CD4-positive, alpha-beta memory T cell (primary cell): ENCODE results near the gene NEDD9. TPM values are rescaled to one million over a fixed set of nuclear protein-coding genes. Genes with fewer than 3 reads are reported as not detected.

Source experiments
- CTCF ChIA-PET: fragments of 350-600 bp; sonication (Branson Sonifier 250); formaldehyde crosslinking; loops from one replicate; lab custom pipeline; 2021; ENCODE audit warnings: inconsistent platforms; ENCODE audit not compliant: partially characterized antibody; lab: Charles Lee
- POLR2A ChIA-PET: fragments of 350-600 bp; sonication (Branson Sonifier 250); formaldehyde crosslinking; loops from one replicate; lab custom pipeline; 2021; ENCODE audit not compliant: partially characterized antibody; lab: Charles Lee
- DNase-seq, 5 donors: peaks; one replicate each; pipeline versions ENCODE4 v3.0.0 to v3.0.0-alpha.2; 2020 to 2022; ENCODE audit warnings: mixed read lengths in 1 of 5
- H3K27ac ChIP-seq: one replicate; pipeline ENCODE4 v1.7.0; 2013; ENCODE audit warnings: low read depth, low read length
- H3K27me3 ChIP-seq: 2 replicates; pipeline ENCODE4 v1.7.0; 2013; ENCODE audit warnings: mild to moderate bottlenecking, low read length, moderate library complexity; ENCODE audit not compliant: insufficient read depth
- H3K36me3 ChIP-seq: 2 replicates; pipeline ENCODE4 v1.7.0; 2013; ENCODE audit warnings: mild to moderate bottlenecking, low read length, moderate library complexity; ENCODE audit not compliant: insufficient read depth
- H3K4me1 ChIP-seq: 2 replicates; pipeline ENCODE4 v1.7.0; 2013; ENCODE audit warnings: mild to moderate bottlenecking, low read length, moderate library complexity; ENCODE audit not compliant: insufficient read depth
- H3K4me3 ChIP-seq, 2 donors: one replicate each; pipeline ENCODE4 v1.7.0; 2013; ENCODE audit warnings: low read length in 2 of 2, mild to moderate bottlenecking in 1 of 2
- H3K9me3 ChIP-seq, 2 donors: one replicate each; pipeline ENCODE4 v1.7.0; 2013; ENCODE audit warnings: low read length in 2 of 2, control low read depth in 1 of 2; ENCODE audit not compliant: control insufficient read depth in 1 of 2
- H3K27ac Mint-ChIP-seq, 7 donors: one replicate each; pipeline ENCODE4 v1.8.0; 2020 to 2021; ENCODE audit warnings: mixed read lengths in 7 of 7, mild to moderate bottlenecking in 6 of 7, inconsistent platforms in 3 of 7, moderate library complexity in 3 of 7
- H3K27me3 Mint-ChIP-seq, 2 donors: one replicate each; pipeline ENCODE4 v1.8.0; 2020 to 2021; ENCODE audit warnings: mixed read lengths in 2 of 2
- H3K36me3 Mint-ChIP-seq, 2 donors: one replicate each; pipeline ENCODE4 v1.8.0; 2020 to 2021; ENCODE audit warnings: mixed read lengths in 2 of 2, inconsistent platforms in 1 of 2, mild to moderate bottlenecking in 1 of 2
- H3K4me1 Mint-ChIP-seq, 4 donors: one replicate each; pipeline ENCODE4 v1.8.0; 2020 to 2021; ENCODE audit warnings: mixed read lengths in 4 of 4, mild to moderate bottlenecking in 1 of 4
- H3K4me3 Mint-ChIP-seq, 8 donors: one replicate each; pipeline ENCODE4 v1.8.0; 2020 to 2021; ENCODE audit warnings: mixed read lengths in 8 of 8, mild to moderate bottlenecking in 7 of 8, moderate library complexity in 6 of 8, inconsistent platforms in 3 of 8
- H3K9me3 Mint-ChIP-seq, 8 donors: one replicate each; pipeline ENCODE4 v1.8.0; 2020 to 2021; ENCODE audit warnings: mixed read lengths in 8 of 8, mild to moderate bottlenecking in 5 of 8, inconsistent platforms in 3 of 8, moderate library complexity in 1 of 8
- intact Hi-C: fragments of 100-400 bp; cut with micrococcal nuclease; formaldehyde crosslinking; loops from one replicate; pipeline ENCODE4 v1.15.1; 2023
- polyA plus RNA-seq, 2 donors: library from polyadenylated mRNA; unstranded; fragments of 300-500 nt; fragmentation: Illumina TruSeq; gene quantifications; one replicate each; pipeline ENCODE4 v1.2.3, GENCODE V29; 2021
- total RNA-seq, 2 experiments: library from RNA; stranded (reverse); gene quantifications; one replicate each; pipeline ENCODE4 v1.2.3, GENCODE V29; 2021

NEDD9 gene
- total and polyA plus RNA-seq, 4 experiments from 2014 or later = 17.2 to 47.4 (median 40.6) TPM

- Histone ChIP-seq H3K4me1 (peaks cover 5% of the 10 kb centered on the region), H3K4me3 (no peak overlapping the region), H3K27me3 (no peaks in the 10 kb centered on the region), H3K9me3 (no peaks in the 10 kb centered on the region), H3K36me3 (peaks cover 7% of the 10 kb centered on the region), H3K27ac (no peak overlapping the region)
- Mint-ChIP-seq H3K4me1 (peaks cover 14 to 43% (median 33%) of the 10 kb centered on the region in 4 donors), H3K36me3 (peaks cover 48 to 74% of the 10 kb centered on the region in 2 donors), H3K27ac (peak overlapping the region in 3 of 7 donors; percentile 1 to 58 (median 4)), H3K9me3 (no peaks in the 10 kb centered on the region), H3K4me3 (no peak overlapping the region), H3K27me3 (no peaks in the 10 kb centered on the region)
- intact Hi-C loops = no loop called here
- POLR2A ChIA-PET = interaction anchor here (1.0 kb wide), 1 partner anchor 11 kb away, joined by 3 read pairs; no protein-coding TSS in a partner anchor
- no peak for DNase-seq
- CTCF ChIA-PET = no interaction called here
Observed at GRCh38 chr6:11209369-11209768, 23.1 kb downstream of the NEDD9 start.

- intact Hi-C loops = no loop called here
- Mint-ChIP-seq H3K4me1 (peaks cover 18 to 47% (median 37%) of the 10 kb centered on the region in 4 donors), H3K36me3 (peaks cover 49 to 75% of the 10 kb centered on the region in 2 donors), H3K27ac (no peak overlapping the region), H3K9me3 (no peaks in the 10 kb centered on the region), H3K4me3 (no peak overlapping the region), H3K27me3 (no peaks in the 10 kb centered on the region)
- no peaks in the 10 kb centered on the region for H3K9me3 ChIP-seq
- peaks cover 7% of the 10 kb centered on the region for H3K36me3 ChIP-seq
- H3K27ac ChIP-seq = no peak overlapping the region
- POLR2A ChIA-PET = no interaction called here
- H3K4me1 ChIP-seq = peaks cover 5% of the 10 kb centered on the region
- H3K27me3 ChIP-seq = no peaks in the 10 kb centered on the region
- DNase-seq = no peak
- H3K4me3 ChIP-seq = no peak overlapping the region
- CTCF ChIA-PET = no interaction called here
Observed at GRCh38 chr6:11208854-11209253, 23.6 kb downstream of the NEDD9 start.

GRCh38 chr6:11208267-11208666 is 24.2 kb downstream of the NEDD9 start:
- CTCF ChIA-PET = no interaction called here
- peak overlapping the region in 6 of 7 donors; percentile 30 to 60 (median 50) for H3K27ac Mint-ChIP-seq
- H3K9me3 Mint-ChIP-seq = no peaks in the 10 kb centered on the region
- H3K4me1 ChIP-seq = peaks cover 10% of the 10 kb centered on the region
- H3K27ac ChIP-seq = no peak overlapping the region
- H3K27me3 ChIP-seq = no peaks in the 10 kb centered on the region
- no peak overlapping the region for H3K4me3 Mint-ChIP-seq
- H3K27me3 Mint-ChIP-seq = no peaks in the 10 kb centered on the region
- DNase-seq = no peak
- H3K36me3 Mint-ChIP-seq = peaks cover 48 to 71% of the 10 kb centered on the region in 2 donors
- no peak overlapping the region for H3K4me3 ChIP-seq
- peaks cover 21 to 53% (median 41%) of the 10 kb centered on the region in 4 donors for H3K4me1 Mint-ChIP-seq
- intact Hi-C loops = no loop called here
- peaks cover 7% of the 10 kb centered on the region for H3K36me3 ChIP-seq
- H3K9me3 ChIP-seq = no peaks in the 10 kb centered on the region
- POLR2A ChIA-PET = no interaction called here

GRCh38 chr6:11207199-11207968 is 25.1 kb downstream of the NEDD9 start:
- ChIA-PET CTCF (no interaction called here), POLR2A (no interaction called here)
- Histone ChIP-seq H3K4me1 (peaks cover 19% of the 10 kb centered on the region), H3K27ac (no peak overlapping the region), H3K4me3 (no peak overlapping the region), H3K9me3 (no peaks in the 10 kb centered on the region), H3K27me3 (no peaks in the 10 kb centered on the region), H3K36me3 (peaks cover 7% of the 10 kb centered on the region)
- no peak for DNase-seq
- Mint-ChIP-seq H3K4me3 (no peak overlapping the region), H3K9me3 (no peaks in the 10 kb centered on the region), H3K4me1 (peaks cover 21 to 62% (median 44%) of the 10 kb centered on the region in 4 donors), H3K36me3 (peaks cover 44 to 66% of the 10 kb centered on the region in 2 donors), H3K27me3 (no peaks in the 10 kb centered on the region), H3K27ac (peak overlapping the region in 2 of 7 donors; percentile 30 to 55)
- intact Hi-C loops = no loop called here

GRCh38 chr6:11206576-11206975 is 25.9 kb downstream of the NEDD9 start:
- no peak for DNase-seq
- H3K27ac Mint-ChIP-seq = peak overlapping the region in 1 of 7 donors; percentile 29
- no peaks in the 10 kb centered on the region for H3K9me3 Mint-ChIP-seq
- H3K4me3 Mint-ChIP-seq = no peak overlapping the region
- Histone ChIP-seq H3K36me3 (peaks cover 1% of the 10 kb centered on the region), H3K4me3 (no peak overlapping the region), H3K9me3 (no peaks in the 10 kb centered on the region), H3K27ac (no peak overlapping the region), H3K27me3 (no peaks in the 10 kb centered on the region), H3K4me1 (peaks cover 26% of the 10 kb centered on the region)
- POLR2A ChIA-PET = no interaction called here
- peaks cover 36 to 58% of the 10 kb centered on the region in 2 donors for H3K36me3 Mint-ChIP-seq
- CTCF ChIA-PET = no interaction called here
- peaks cover 21 to 62% (median 47%) of the 10 kb centered on the region in 4 donors for H3K4me1 Mint-ChIP-seq
- intact Hi-C loops = no loop called here
- no peaks in the 10 kb centered on the region for H3K27me3 Mint-ChIP-seq

- ChIA-PET CTCF (interaction anchor here (1.5 kb wide), 1 partner anchor 291 kb away, joined by 3 read pairs; no protein-coding TSS in a partner anchor), POLR2A (no interaction called here)
- peaks cover 34 to 69% (median 55%) of the 10 kb centered on the region in 4 donors for H3K4me1 Mint-ChIP-seq
- H3K36me3 Mint-ChIP-seq = peaks cover 48 to 54% of the 10 kb centered on the region in 2 donors
- no peak overlapping the region for H3K4me3 Mint-ChIP-seq
- peak overlapping the region in 2 of 7 donors; percentile 23 to 42 for H3K27ac Mint-ChIP-seq
- Histone ChIP-seq H3K4me3 (no peak overlapping the region), H3K9me3 (no peaks in the 10 kb centered on the region), H3K36me3 (no peaks in the 10 kb centered on the region), H3K27me3 (no peaks in the 10 kb centered on the region), H3K4me1 (peaks cover 42% of the 10 kb centered on the region), H3K27ac (no peak overlapping the region)
- no peaks in the 10 kb centered on the region for H3K9me3 Mint-ChIP-seq
- intact Hi-C loops = no loop called here
- H3K27me3 Mint-ChIP-seq = no peaks in the 10 kb centered on the region
- DNase-seq = no peak
Observed at GRCh38 chr6:11204794-11205366, 27.6 kb downstream of the NEDD9 start.

GRCh38 chr6:11204005-11204399 is 28.5 kb downstream of the NEDD9 start:
- DNase-seq = no peak
- ChIA-PET CTCF (interaction anchor here (1.1 to 1.5 kb wide), 2 partner anchors 32 to 292 kb away, joined by 3 read pairs; no protein-coding TSS in a partner anchor), POLR2A (no interaction called here)
- no peaks in the 10 kb centered on the region for H3K27me3 Mint-ChIP-seq
- peak overlapping the region in 4 of 7 donors; percentile 22 to 66 (median 51) for H3K27ac Mint-ChIP-seq
- no peak overlapping the region for H3K4me3 Mint-ChIP-seq
- H3K9me3 Mint-ChIP-seq = peaks cover 0 to under 1% (median 0%) of the 10 kb centered on the region in 8 donors
- no peaks in the 10 kb centered on the region for H3K36me3 ChIP-seq
- no peaks in the 10 kb centered on the region for H3K27me3 ChIP-seq
- H3K4me3 ChIP-seq = no peak overlapping the region
- H3K27ac ChIP-seq = no peak overlapping the region
- peaks cover 49 to 53% of the 10 kb centered on the region in 2 donors for H3K36me3 Mint-ChIP-seq
- peaks cover 49% of the 10 kb centered on the region for H3K4me1 ChIP-seq
- peaks cover 37 to 69% (median 55%) of the 10 kb centered on the region in 4 donors for H3K4me1 Mint-ChIP-seq
- intact Hi-C loops = no loop called here
- no peaks in the 10 kb centered on the region for H3K9me3 ChIP-seq
